Muscle layer of duodenum (tissue), 2 donors: ENCODE data around the gene TLE2.
"Not testable (repeated sequence)": the region's sequence is repeated elsewhere in the genome, so short reads cannot be mapped to it uniquely, and the experiment has no call there.

ENCODE experiments used
- H3K27ac ChIP-seq: one replicate; pipeline ENCODE4 v1.7.0; 2013; ENCODE audit warnings: mild to moderate bottlenecking, low read length
- H3K27me3 ChIP-seq: one replicate; pipeline ENCODE4 v1.7.0; 2013; ENCODE audit warnings: low read depth, mild to moderate bottlenecking, control low read depth, low read length
- H3K36me3 ChIP-seq, 2 donors: one replicate each; pipeline ENCODE4 v1.7.0; 2013; ENCODE audit warnings: low read length in 2 of 2, control low read depth in 1 of 2, mild to moderate bottlenecking in 1 of 2; ENCODE audit not compliant: insufficient read depth in 2 of 2, control insufficient read depth in 1 of 2
- H3K4me1 ChIP-seq, 2 donors: one replicate each; pipeline ENCODE4 v1.7.0; 2013; ENCODE audit warnings: low read length in 2 of 2, mild to moderate bottlenecking in 2 of 2, control low read depth in 1 of 2, moderate library complexity in 1 of 2; ENCODE audit not compliant: insufficient read depth in 2 of 2, control insufficient read depth in 1 of 2
- H3K4me3 ChIP-seq, 2 donors: one replicate each; pipeline ENCODE4 v1.7.0; 2013; ENCODE audit warnings: low read length in 2 of 2, low read depth in 1 of 2, mild to moderate bottlenecking in 1 of 2
- H3K9me3 ChIP-seq, 2 donors: one replicate each; pipeline ENCODE4 v1.7.0; 2013; ENCODE audit warnings: low read length in 2 of 2, control low read depth in 1 of 2, mild to moderate bottlenecking in 1 of 2; ENCODE audit not compliant: control insufficient read depth in 1 of 2
- donor health status: healthy.

Gene TLE2

GRCh38 chr19:3045191-3045590, 16.1 kb upstream of the TLE2 start:
- H3K27ac ChIP-seq, result no peak overlapping the region
- H3K9me3 ChIP-seq, result no peaks in the 10 kb centered on the region
- H3K4me3 ChIP-seq, result no peak overlapping the region
- H3K36me3 ChIP-seq, result no peaks in the 10 kb centered on the region
- no peaks in the 10 kb centered on the region for H3K27me3 ChIP-seq
- peaks cover 0 to 11% of the 10 kb centered on the region in 2 donors for H3K4me1 ChIP-seq

GRCh38 chr19:3042621-3043267, 13.7 kb upstream of the TLE2 start:
- Histone ChIP-seq H3K4me1 (peaks cover 0 to 5% of the 10 kb centered on the region in 2 donors), H3K36me3 (no peaks in the 10 kb centered on the region), H3K27ac (no peak overlapping the region), H3K9me3 (no peaks in the 10 kb centered on the region), H3K27me3 (no peaks in the 10 kb centered on the region), H3K4me3 (peak overlapping the region in 1 of 2 donors; percentile 7)

- Histone ChIP-seq H3K27me3 (no peaks in the 10 kb centered on the region), H3K36me3 (no peaks in the 10 kb centered on the region), H3K4me1 (no peaks in the 10 kb centered on the region), H3K9me3 (no peaks in the 10 kb centered on the region), H3K4me3 (peak overlapping the region in 1 of 2 donors; percentile 7), H3K27ac (no peak overlapping the region)
Observed at GRCh38 chr19:3041761-3042620, 12.9 kb upstream of the TLE2 start.

DNA sequence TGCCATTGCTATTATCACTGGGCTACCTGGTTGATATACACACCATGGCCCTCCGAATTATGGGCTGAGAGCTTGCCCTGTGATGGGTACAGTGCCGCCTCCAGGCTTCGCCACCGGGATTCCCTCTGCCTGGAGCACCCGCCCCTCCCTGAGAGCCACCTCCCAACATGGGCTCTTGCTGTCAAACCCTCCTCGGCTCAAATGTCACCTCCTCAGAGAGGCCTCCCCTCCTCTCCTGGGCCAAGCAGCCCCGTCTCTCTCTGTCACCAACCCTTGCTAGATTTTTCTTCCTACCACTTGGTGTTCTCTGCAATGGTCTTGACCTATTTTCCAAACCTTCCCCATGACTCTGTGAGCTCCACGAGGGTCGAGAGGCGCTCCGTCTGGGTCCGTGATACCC, 12.2 kb upstream of the TLE2 start:
- Histone ChIP-seq H3K27ac (no peak overlapping the region), H3K36me3 (no peaks in the 10 kb centered on the region), H3K4me3 (no peak overlapping the region), H3K27me3 (no peaks in the 10 kb centered on the region), H3K4me1 (peaks cover 0 to 5% of the 10 kb centered on the region in 2 donors), H3K9me3 (no peaks in the 10 kb centered on the region)

- Histone ChIP-seq H3K4me3 (no peak overlapping the region), H3K9me3 (no peaks in the 10 kb centered on the region), H3K27ac (no peak overlapping the region), H3K27me3 (no peaks in the 10 kb centered on the region), H3K4me1 (peaks cover 2 to 11% of the 10 kb centered on the region in 2 donors), H3K36me3 (no peaks in the 10 kb centered on the region)
Observed at GRCh38 chr19:3039641-3040077, 10.6 kb upstream of the TLE2 start.

- no peak overlapping the region for H3K4me3 ChIP-seq
- H3K36me3 ChIP-seq, result no peaks in the 10 kb centered on the region
- H3K4me1 ChIP-seq, result peaks cover 6 to 16% of the 10 kb centered on the region in 2 donors
- H3K27ac ChIP-seq, result no peak overlapping the region
- no peaks in the 10 kb centered on the region for H3K27me3 ChIP-seq
- no peaks in the 10 kb centered on the region for H3K9me3 ChIP-seq
Observed at GRCh38 chr19:3039125-3039524, 10.0 kb upstream of the TLE2 start.

DNA sequence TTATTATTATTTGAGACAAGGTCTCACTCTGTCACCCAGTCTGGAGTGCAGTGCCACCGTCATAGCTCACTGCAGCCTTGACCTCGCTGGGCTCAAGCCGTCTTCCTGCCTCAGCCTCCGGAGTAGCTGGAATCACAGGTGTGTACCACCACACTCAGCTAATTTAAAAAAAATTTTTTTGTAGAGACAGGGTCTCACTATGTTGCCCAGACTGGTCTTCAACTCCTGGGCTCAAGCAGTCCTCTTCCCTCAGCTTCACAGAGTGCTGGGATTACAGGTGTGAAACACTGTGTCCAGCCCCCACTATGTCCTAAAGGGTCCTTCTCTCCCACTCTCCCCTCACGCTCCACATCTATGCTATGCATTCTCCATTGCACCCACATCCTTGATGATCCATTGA, 9.1 kb upstream of the TLE2 start:
- H3K9me3 ChIP-seq, result no peaks in the 10 kb centered on the region
- no peaks in the 10 kb centered on the region for H3K36me3 ChIP-seq
- no peaks in the 10 kb centered on the region for H3K27me3 ChIP-seq
- no peak overlapping the region for H3K27ac ChIP-seq
- no peak overlapping the region for H3K4me3 ChIP-seq
- peaks cover 6 to 18% of the 10 kb centered on the region in 2 donors for H3K4me1 ChIP-seq

DNA sequence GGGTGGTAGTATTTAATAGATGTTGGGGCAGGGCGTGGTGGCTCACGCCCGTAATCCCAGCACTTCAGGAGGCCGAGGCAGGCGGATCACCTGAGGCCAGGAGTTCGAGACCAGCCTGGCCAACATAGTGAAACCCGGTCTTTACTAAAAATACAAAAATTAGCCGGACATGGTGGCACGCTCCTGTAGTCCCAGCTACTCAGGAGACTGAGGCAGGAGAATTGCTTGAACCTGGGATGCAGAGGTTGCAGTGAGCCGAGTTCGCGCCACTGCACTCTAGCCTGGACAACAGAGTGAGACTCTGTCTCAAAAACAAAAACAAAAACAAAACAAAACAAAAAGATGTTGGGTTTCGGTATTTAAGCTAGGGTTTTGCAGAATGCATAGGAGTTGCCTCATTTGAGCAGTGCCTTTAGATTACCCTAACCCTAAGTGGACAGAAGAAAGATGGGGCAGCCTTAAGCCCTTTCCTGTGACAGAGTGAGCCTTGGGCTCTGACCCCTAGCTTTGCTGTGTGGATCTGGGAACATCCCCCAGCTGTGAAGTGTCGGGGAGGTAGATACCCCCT, 8.0 kb upstream of the TLE2 start:
- H3K36me3 ChIP-seq, H3K9me3 ChIP-seq, H3K27me3 ChIP-seq, H3K4me3 ChIP-seq: not testable (repeated sequence)
- H3K27ac ChIP-seq, result peak overlapping the region; percentile 31
- peaks cover 6 to 18% of the 10 kb centered on the region in 2 donors for H3K4me1 ChIP-seq

DNA sequence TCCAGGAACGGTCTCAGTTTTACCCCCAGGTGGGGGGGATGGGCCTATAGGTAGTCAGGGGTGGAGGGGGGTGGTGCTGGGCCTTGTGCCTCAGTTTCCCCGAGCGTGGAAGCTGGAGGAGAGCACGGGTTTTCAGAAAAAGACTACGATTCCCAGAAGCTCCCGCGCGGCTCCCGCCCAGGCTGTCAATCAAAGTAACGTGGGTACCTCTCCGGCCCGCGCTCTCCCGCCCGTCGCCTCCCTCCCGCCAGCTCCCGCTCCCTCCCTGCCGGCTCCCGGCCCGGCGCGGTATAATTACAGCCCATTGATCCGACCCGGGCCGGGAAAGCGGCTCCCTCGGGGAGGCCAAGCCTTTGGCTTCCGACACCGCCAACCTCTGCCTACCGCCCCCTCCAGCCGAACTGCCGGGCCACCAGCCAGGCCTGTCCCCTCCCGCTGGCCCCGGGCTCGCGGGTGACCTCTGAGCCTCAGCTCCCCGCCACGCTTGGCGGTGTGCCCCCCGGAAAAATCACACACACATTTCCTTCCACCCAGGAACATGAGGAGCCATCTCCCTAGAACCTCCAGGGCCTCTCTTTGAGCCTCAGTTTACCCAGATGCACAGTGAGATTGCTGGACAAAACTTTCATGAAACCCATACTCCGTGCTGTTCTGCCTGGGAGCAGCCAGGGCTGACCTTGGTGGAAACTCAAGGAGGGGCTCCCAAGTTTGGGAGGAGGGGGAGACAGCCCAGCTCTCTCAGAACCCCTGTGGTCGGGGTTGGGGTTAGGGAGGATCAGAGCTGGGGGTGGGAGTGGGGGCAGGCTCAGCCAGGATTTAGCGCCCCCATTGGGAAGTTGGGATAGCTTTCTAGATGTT, 7.3 kb upstream of the TLE2 start:
- H3K4me3 ChIP-seq, result peak overlapping the region; percentile 84 to 86
- H3K9me3 ChIP-seq, result no peaks in the 10 kb centered on the region
- H3K4me1 ChIP-seq, result peaks cover 6 to 18% of the 10 kb centered on the region in 2 donors
- peak overlapping the region; percentile 88 for H3K27ac ChIP-seq
- no peaks in the 10 kb centered on the region for H3K36me3 ChIP-seq
- no peaks in the 10 kb centered on the region for H3K27me3 ChIP-seq

DNA sequence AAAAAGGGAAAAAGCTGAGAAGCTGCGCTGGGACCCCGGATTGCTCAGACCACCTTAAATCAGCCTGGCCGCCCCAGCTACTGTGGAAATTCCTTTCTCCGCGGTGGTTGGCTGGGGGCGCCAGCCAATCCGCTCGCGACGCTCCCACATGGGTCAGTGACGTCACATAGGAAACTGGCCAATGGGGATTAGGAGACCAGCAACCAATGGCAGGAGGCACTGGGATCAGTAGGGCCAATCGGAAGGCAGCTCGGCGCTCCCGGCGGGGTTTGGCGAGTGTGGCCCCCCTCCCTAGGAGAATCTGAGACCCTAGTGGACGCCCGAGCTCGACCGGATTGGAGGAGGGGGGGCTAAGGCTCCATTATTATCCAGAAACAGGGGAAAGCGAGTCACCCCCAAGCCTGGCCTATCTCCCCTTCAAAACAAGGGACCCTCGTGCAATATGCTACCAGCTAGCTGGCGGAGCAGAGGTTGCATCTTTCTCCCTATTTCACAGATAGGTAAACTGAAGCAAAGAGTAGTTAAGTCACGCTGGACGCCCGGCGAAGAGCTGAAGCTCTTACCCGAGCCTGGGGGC, 6.5 kb upstream of the TLE2 start:
- peak overlapping the region; percentile 84 to 86 for H3K4me3 ChIP-seq
- no peaks in the 10 kb centered on the region for H3K9me3 ChIP-seq
- H3K27ac ChIP-seq, result peak overlapping the region; percentile 88
- H3K36me3 ChIP-seq, result no peaks in the 10 kb centered on the region
- H3K27me3 ChIP-seq, result no peaks in the 10 kb centered on the region
- H3K4me1 ChIP-seq, result peaks cover 6 to 18% of the 10 kb centered on the region in 2 donors
